ENCODE results near the gene PDGFA. TPM values are rescaled to one million over a fixed set of nuclear protein-coding genes. Genes with fewer than 3 reads are reported as not detected.

The PDGFA gene
- total and polyA plus RNA-seq, 11 donors, result 11.8 to 50.9 (median 20.3) TPM

GRCh38 chr7:532379-533143 is 12.9 kb upstream of the PDGFA start:
- Histone ChIP-seq H3K27ac (no peak overlapping the region), H3K9me3 (peaks cover 0 to 1% (median 0%) of the 10 kb centered on the region in 12 donors), H3K4me3 (no peak overlapping the region), H3K36me3 (no peaks in the 10 kb centered on the region), H3K4me1 (peaks cover 0 to under 1% (median 0%) of the 10 kb centered on the region in 12 donors), H3K27me3 (no peaks in the 10 kb centered on the region)
- TF ChIP-seq POLR2A (IDR thresholded peaks at IDR 0.05) (no peak), CTCF (IDR thresholded peaks at IDR 0.05) (no peak)
- intact Hi-C loops (cut with DNase I), result no loop called here
- ATAC-seq (peak in 1 of 4 donors; percentile 8), DNase-seq (no peak)
- WGBS, 4 donors, result 81 to 87% (median 85%) methylated on average over 11 to 15 of the region's 15 CpGs

GRCh38 chr7:531777-532176 is 12.1 kb upstream of the PDGFA start:
- Histone ChIP-seq H3K27me3 (no peaks in the 10 kb centered on the region), H3K4me1 (no peaks in the 10 kb centered on the region), H3K4me3 (no peak overlapping the region), H3K27ac (no peak overlapping the region), H3K36me3 (no peaks in the 10 kb centered on the region), H3K9me3 (peaks cover 0 to 6% (median 0%) of the 10 kb centered on the region in 12 donors)
- no peak for DNase-seq
- ATAC-seq, result no peak
- intact Hi-C loops (cut with DNase I), result no loop called here
- WGBS, 4 donors, result 77 to 88% (median 82%) methylated on average over 10 of the region's 10 CpGs
- TF ChIP-seq POLR2A (IDR thresholded peaks at IDR 0.05), result no peak
- TF ChIP-seq CTCF (IDR thresholded peaks at IDR 0.05), result no peak

DNA sequence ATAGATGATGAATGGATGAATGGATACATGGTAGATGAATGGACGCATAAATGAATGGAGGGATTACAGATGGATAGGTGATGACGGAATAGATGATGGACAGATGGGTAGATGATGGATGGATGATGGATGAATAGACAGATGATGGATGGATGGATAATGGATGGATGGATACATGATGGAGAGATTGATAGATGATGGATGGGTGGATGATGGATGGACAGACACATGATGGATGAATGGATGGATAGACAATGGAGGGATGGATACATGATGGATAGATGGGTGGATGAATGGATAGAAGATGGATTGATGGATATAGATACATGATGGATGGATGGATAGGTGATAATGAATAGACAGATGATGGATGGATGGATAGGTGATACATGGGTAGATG is 8.8 kb upstream of the PDGFA start:
- WGBS, 4 donors, result 95 to 98% (median 97%) methylated on average over 2 of the region's 2 CpGs
- no peak for DNase-seq
- peaks cover 0 to 4% (median 0%) of the 10 kb centered on the region in 9 donors for H3K27me3 ChIP-seq
- H3K4me3 ChIP-seq, result no peak overlapping the region
- no peak for TF ChIP-seq POLR2A (IDR thresholded peaks at IDR 0.05)
- TF ChIP-seq CTCF (IDR thresholded peaks at IDR 0.05), result no peak
- H3K9me3 ChIP-seq, result peaks cover 0 to 6% (median 0%) of the 10 kb centered on the region in 12 donors
- no peaks in the 10 kb centered on the region for H3K36me3 ChIP-seq
- H3K4me1 ChIP-seq, result peaks cover 0 to 15% (median 0%) of the 10 kb centered on the region in 12 donors
- H3K27ac ChIP-seq, result no peak overlapping the region
- no peak for ATAC-seq
- intact Hi-C loops (cut with DNase I), result loop anchor here in 4 of 10 donors (10.0 kb wide), 3 partner anchors 106 to 194 kb away; no protein-coding TSS in a partner anchor

- no peak for DNase-seq
- ATAC-seq, result no peak
- TF ChIP-seq CTCF (IDR thresholded peaks at IDR 0.05) (no peak), POLR2A (IDR thresholded peaks at IDR 0.05) (no peak)
- Histone ChIP-seq H3K27me3 (peaks cover 0 to 11% (median 0%) of the 10 kb centered on the region in 9 donors), H3K4me3 (no peak overlapping the region), H3K27ac (no peak overlapping the region), H3K4me1 (peaks cover 0 to 21% (median 1%) of the 10 kb centered on the region in 12 donors), H3K9me3 (peaks cover 0 to 6% (median 0%) of the 10 kb centered on the region in 12 donors), H3K36me3 (no peaks in the 10 kb centered on the region)
- 90 to 96% (median 93%) methylated on average over 4 of the region's 4 CpGs for WGBS, 4 donors
- intact Hi-C loops (cut with DNase I), result loop anchor here in 4 of 10 donors (10.0 kb wide), 3 partner anchors 107 to 193 kb away; no protein-coding TSS in a partner anchor
Observed at GRCh38 chr7:527723-528122, 8.1 kb upstream of the PDGFA start.
